Measurements from ENCODE around the gene SCNN1B.

Gene SCNN1B

GRCh38 chr16:23255000-23255399 is 47.1 kb upstream of the SCNN1B start:
- Histone ChIP-seq H3K27ac (replicated peaks) (no peak overlapping the region), H3K4me3 (replicated peaks; ENCODE audit: insufficient read depth, low read length) (no peak overlapping the region), H3K27me3 (ENCODE audit: insufficient read depth, poor library complexity, severe bottlenecking) (no peaks in the 10 kb centered on the region)
- no peak for DNase-seq (ENCODE audit: low read depth in 1 of 2, low spot score in 1 of 2)
- TF ChIP-seq GABPA (IDR thresholded peaks at IDR 0.05; ENCODE audit: low read depth), result no peak
- TF ChIP-seq POLR2AphosphoS5 (IDR thresholded peaks at IDR 0.05; ENCODE audit: low read depth), result no peak
- TF ChIP-seq CTCF (IDR thresholded peaks at IDR 0.05; ENCODE audit: insufficient read depth, low read length), result no peak
- no peak for TF ChIP-seq SPI1 (IDR thresholded peaks at IDR 0.05; ENCODE audit: borderline replicate concordance, low read depth)
- no peak for TF ChIP-seq REST (IDR thresholded peaks at IDR 0.05; ENCODE audit: insufficient replicate concordance, low read depth)

GRCh38 chr16:23256440-23256839 is 45.7 kb upstream of the SCNN1B start:
- H3K4me3 ChIP-seq (replicated peaks; ENCODE audit: insufficient read depth, low read length), result no peak overlapping the region
- no peak for TF ChIP-seq CTCF (IDR thresholded peaks at IDR 0.05; ENCODE audit: insufficient read depth, low read length)
- TF ChIP-seq POLR2AphosphoS5 (IDR thresholded peaks at IDR 0.05; ENCODE audit: low read depth), result no peak
- TF ChIP-seq REST (IDR thresholded peaks at IDR 0.05; ENCODE audit: insufficient replicate concordance, low read depth), result no peak
- no peak for TF ChIP-seq SPI1 (IDR thresholded peaks at IDR 0.05; ENCODE audit: borderline replicate concordance, low read depth)
- no peak for TF ChIP-seq GABPA (IDR thresholded peaks at IDR 0.05; ENCODE audit: low read depth)
- no peak overlapping the region for H3K27ac ChIP-seq (replicated peaks)
- DNase-seq (ENCODE audit: low read depth in 1 of 2, low spot score in 1 of 2), result no peak
- no peaks in the 10 kb centered on the region for H3K27me3 ChIP-seq (ENCODE audit: insufficient read depth, poor library complexity, severe bottlenecking)

GRCh38 chr16:23257682-23258081 is 44.4 kb upstream of the SCNN1B start:
- H3K27me3 ChIP-seq (ENCODE audit: insufficient read depth, poor library complexity, severe bottlenecking), result no peaks in the 10 kb centered on the region
- no peak for TF ChIP-seq SPI1 (IDR thresholded peaks at IDR 0.05; ENCODE audit: borderline replicate concordance, low read depth)
- no peak for TF ChIP-seq POLR2AphosphoS5 (IDR thresholded peaks at IDR 0.05; ENCODE audit: low read depth)
- TF ChIP-seq CTCF (IDR thresholded peaks at IDR 0.05; ENCODE audit: insufficient read depth, low read length), result no peak
- no peak for TF ChIP-seq GABPA (IDR thresholded peaks at IDR 0.05; ENCODE audit: low read depth)
- no peak for TF ChIP-seq REST (IDR thresholded peaks at IDR 0.05; ENCODE audit: insufficient replicate concordance, low read depth)
- H3K4me3 ChIP-seq (replicated peaks; ENCODE audit: insufficient read depth, low read length), result no peak overlapping the region
- DNase-seq (ENCODE audit: low read depth in 1 of 2, low spot score in 1 of 2), result no peak
- H3K27ac ChIP-seq (replicated peaks), result no peak overlapping the region
